Liver (tissue), 9 donors: ENCODE results near the gene TPPP3. TPM values are rescaled to one million over a fixed set of nuclear protein-coding genes. Genes with fewer than 3 reads are reported as not detected.

Experiments used
- DNase-seq: peaks from one replicate; pipeline ENCODE4 v3.0.0-alpha.2; 2017; ENCODE audit warnings: low spot score
- H3K27ac ChIP-seq, 2 donors: one replicate each; pipeline ENCODE4 v1.7.0; 2013; ENCODE audit warnings: inconsistent platforms in 2 of 2, low read length in 2 of 2, control low read depth in 1 of 2, low read depth in 1 of 2, mild to moderate bottlenecking in 1 of 2
- H3K27me3 ChIP-seq, 4 donors: one replicate each; pipeline versions ENCODE4 v1.6.1 to v1.7.0; 2013; ENCODE audit warnings: low read length in 3 of 4, inconsistent platforms in 1 of 4, mild to moderate bottlenecking in 1 of 4, moderate library complexity in 1 of 4; ENCODE audit not compliant: control insufficient read depth in 4 of 4, insufficient read depth in 4 of 4
- H3K36me3 ChIP-seq, 4 donors: one replicate each; pipeline versions ENCODE4 v1.6.1 to v1.7.0; 2013; ENCODE audit warnings: low read length in 3 of 4, mild to moderate bottlenecking in 3 of 4, low read depth in 1 of 4, moderate library complexity in 1 of 4; ENCODE audit not compliant: control insufficient read depth in 4 of 4, insufficient read depth in 3 of 4
- H3K4me1 ChIP-seq, 4 donors: one replicate each; pipeline versions ENCODE4 v1.6.1 to v1.7.0; 2013; ENCODE audit warnings: low read length in 3 of 4, mild to moderate bottlenecking in 3 of 4, moderate library complexity in 1 of 4; ENCODE audit not compliant: control insufficient read depth in 4 of 4, insufficient read depth in 4 of 4
- H3K4me3 ChIP-seq, 3 donors: one replicate each; pipeline versions ENCODE4 v1.6.1 to v1.7.0; 2013; ENCODE audit warnings: low read length in 3 of 3, control low read depth in 1 of 3, low read depth in 1 of 3, mild to moderate bottlenecking in 1 of 3
- H3K9ac ChIP-seq, 2 donors: one replicate each; pipeline ENCODE4 v1.7.0; 2013; ENCODE audit warnings: low read length in 2 of 2, mild to moderate bottlenecking in 2 of 2, moderate library complexity in 2 of 2, control low read depth in 1 of 2, low read depth in 1 of 2
- H3K9me3 ChIP-seq, 4 donors: one replicate each; pipeline versions ENCODE4 v1.6.1 to v1.7.0; 2013; ENCODE audit warnings: low read length in 3 of 4; ENCODE audit not compliant: control insufficient read depth in 4 of 4
- EGR1 ChIP-seq, 2 donors: IDR thresholded peaks; 2 replicates each; pipeline ENCODE4 v1.6.1; 2016 to 2018; ENCODE audit warnings: antibody characterized with exemption in 2 of 2, low read depth in 2 of 2
- FOXA1 ChIP-seq: IDR thresholded peaks from 2 replicates; pipeline ENCODE4 v1.6.1; 2016; ENCODE audit warnings: antibody characterized with exemption
- FOXA2 ChIP-seq: IDR thresholded peaks from 2 replicates; pipeline ENCODE4 v1.6.1; 2016; ENCODE audit warnings: antibody characterized with exemption
- GABPA ChIP-seq, 2 donors: IDR thresholded peaks in 1 of 2; conservative IDR thresholded peaks in 1 of 2; 2 replicates each; pipeline ENCODE4 v1.6.1; 2016; ENCODE audit warnings: antibody characterized with exemption in 2 of 2, mild to moderate bottlenecking in 1 of 2, moderate library complexity in 1 of 2
- HNF4G ChIP-seq: IDR thresholded peaks from 2 replicates; pipeline ENCODE4 v1.6.1; 2016; ENCODE audit warnings: antibody characterized with exemption
- JUND ChIP-seq, 2 donors: IDR thresholded peaks; 2 replicates each; pipeline ENCODE4 v1.6.1; 2016; ENCODE audit warnings: antibody characterized with exemption in 2 of 2
- NR2F2 ChIP-seq: IDR thresholded peaks from 2 replicates; pipeline ENCODE4 v1.6.1; 2016; ENCODE audit warnings: antibody characterized with exemption
- RAD21 ChIP-seq, 2 donors: IDR thresholded peaks; 2 replicates each; pipeline ENCODE4 v1.6.1; 2016; ENCODE audit warnings: antibody characterized with exemption in 2 of 2, mild to moderate bottlenecking in 2 of 2
- RXRA ChIP-seq, 2 donors: IDR thresholded peaks; 2 replicates each; pipeline ENCODE4 v1.6.1; 2017 to 2018; ENCODE audit warnings: antibody characterized with exemption in 2 of 2, mild to moderate bottlenecking in 1 of 2
- SP1 ChIP-seq: IDR thresholded peaks from 2 replicates; pipeline ENCODE4 v1.6.1; 2018; ENCODE audit warnings: antibody characterized with exemption, mild to moderate bottlenecking
- TAF1 ChIP-seq: conservative IDR thresholded peaks from 2 replicates; pipeline ENCODE4 v1.6.1; 2016; ENCODE audit warnings: antibody characterized with exemption, mild to moderate bottlenecking
- YY1 ChIP-seq: IDR thresholded peaks from 2 replicates; pipeline ENCODE4 v1.6.1; 2016; ENCODE audit warnings: antibody characterized with exemption, mild to moderate bottlenecking
- WGBS: extraction: QIAGEN DNeasy Blood & Tissue Kit; methylation state at CpG from one replicate; pipeline ENCODE4 v1.1.7; 2013; 5-methylcytosine and 5-hydroxymethylcytosine counted together
- polyA plus RNA-seq, 2 donors: library from polyadenylated mRNA; stranded (reverse) in 1 of 2; unstranded in 1 of 2; fragments of 200-250 nt in 1 of 2; fragments of >200 nt in 1 of 2; fragmentation: Nextera tagmentation in 1 of 2; extraction: Ambion mirVana in 1 of 2; gene quantifications; one replicate each; pipeline versions ENCODE4 v1.2.1 to v1.2.3, GENCODE V29; 2013 to 2015
- total RNA-seq, 2 donors: library from RNA; depleted of rRNA; stranded (reverse); fragments of >200 nt; gene quantifications; one replicate each; pipeline ENCODE4 v1.2.3, GENCODE V29; 2014
- TF ChIP-seq, protein P1 (sequence below): IDR thresholded peaks from 2 replicates; pipeline ENCODE4 v1.6.1; 2016; ENCODE audit warnings: antibody characterized with exemption, mild to moderate bottlenecking
- TF ChIP-seq, protein P2 (sequence below): IDR thresholded peaks from 2 replicates; pipeline ENCODE4 v1.6.1; 2016; ENCODE audit warnings: antibody characterized with exemption
- TF ChIP-seq, protein P3 (sequence below): fragments of 150-350 bp; IDR thresholded peaks from 2 replicates; pipeline ENCODE4 v1.5.1; 2017; ENCODE audit warnings: improper control_type of control experiment, low read depth, low read length; ENCODE audit not compliant: missing input control
- TF ChIP-seq, protein P4 (sequence below): IDR thresholded peaks from 2 replicates; pipeline ENCODE4 v1.6.1; 2016; ENCODE audit warnings: antibody characterized with exemption
- TF ChIP-seq, protein P5 (sequence below): IDR thresholded peaks from 2 replicates; pipeline ENCODE4 v1.6.1; 2016; ENCODE audit warnings: antibody characterized with exemption
- donor health status: healthy.
- donor health status: healthy.
- donor health status: healthy.
- donor health status: healthy.
- donor health status: healthy.

Gene TPPP3
- total and polyA plus RNA-seq, 4 donors, result 0.28 to 0.84 (median 0.55) TPM

DNA sequence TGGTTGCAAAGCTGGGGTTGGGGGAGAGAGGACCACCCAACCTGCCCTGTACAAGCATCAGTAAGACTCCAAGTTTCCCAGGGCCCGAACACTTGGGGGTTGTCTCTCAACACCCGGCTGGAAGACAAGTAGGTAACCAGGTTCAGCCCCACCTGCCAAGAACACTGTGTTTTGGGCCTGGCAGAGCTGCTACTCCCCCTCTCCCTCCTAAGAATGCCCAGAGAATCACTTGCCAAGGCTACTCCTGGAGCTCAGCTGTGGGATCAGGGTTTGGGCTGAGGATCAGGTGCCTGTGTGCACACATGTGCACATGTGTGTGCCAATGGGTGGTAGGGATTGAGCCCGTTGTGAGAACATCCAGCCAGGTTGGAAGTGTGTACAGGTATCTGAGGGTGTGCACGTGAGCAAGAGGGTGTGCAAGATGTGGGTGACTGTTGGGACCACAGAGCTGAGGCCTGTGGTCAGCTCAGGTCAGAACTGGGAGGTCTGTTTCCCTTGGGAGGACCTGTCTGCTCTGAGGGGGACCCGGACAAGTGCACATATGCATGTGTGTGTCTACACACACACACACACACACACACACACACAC lies 39.9 kb upstream of the TPPP3 start:
- Histone ChIP-seq H3K9me3 (no peaks in the 10 kb centered on the region), H3K27ac (no peak overlapping the region), H3K27me3 (no peaks in the 10 kb centered on the region), H3K4me3 (no peak overlapping the region), H3K4me1 (peaks cover 13 to 40% (median 36%) of the 10 kb centered on the region in 4 donors), H3K9ac (no peak overlapping the region), H3K36me3 (peaks cover 0 to 9% (median 4%) of the 10 kb centered on the region in 4 donors)
- TF ChIP-seq RXRA (IDR thresholded peaks at IDR 0.05) (no peak), FOXA2 (no peak), YY1 (no peak), TAF1 (no peak), RAD21 (IDR thresholded peaks at IDR 0.05) (no peak), JUND (IDR thresholded peaks at IDR 0.05) (no peak), SP1 (no peak), NR2F2 (no peak)
- TF ChIP-seq, protein P1, sequence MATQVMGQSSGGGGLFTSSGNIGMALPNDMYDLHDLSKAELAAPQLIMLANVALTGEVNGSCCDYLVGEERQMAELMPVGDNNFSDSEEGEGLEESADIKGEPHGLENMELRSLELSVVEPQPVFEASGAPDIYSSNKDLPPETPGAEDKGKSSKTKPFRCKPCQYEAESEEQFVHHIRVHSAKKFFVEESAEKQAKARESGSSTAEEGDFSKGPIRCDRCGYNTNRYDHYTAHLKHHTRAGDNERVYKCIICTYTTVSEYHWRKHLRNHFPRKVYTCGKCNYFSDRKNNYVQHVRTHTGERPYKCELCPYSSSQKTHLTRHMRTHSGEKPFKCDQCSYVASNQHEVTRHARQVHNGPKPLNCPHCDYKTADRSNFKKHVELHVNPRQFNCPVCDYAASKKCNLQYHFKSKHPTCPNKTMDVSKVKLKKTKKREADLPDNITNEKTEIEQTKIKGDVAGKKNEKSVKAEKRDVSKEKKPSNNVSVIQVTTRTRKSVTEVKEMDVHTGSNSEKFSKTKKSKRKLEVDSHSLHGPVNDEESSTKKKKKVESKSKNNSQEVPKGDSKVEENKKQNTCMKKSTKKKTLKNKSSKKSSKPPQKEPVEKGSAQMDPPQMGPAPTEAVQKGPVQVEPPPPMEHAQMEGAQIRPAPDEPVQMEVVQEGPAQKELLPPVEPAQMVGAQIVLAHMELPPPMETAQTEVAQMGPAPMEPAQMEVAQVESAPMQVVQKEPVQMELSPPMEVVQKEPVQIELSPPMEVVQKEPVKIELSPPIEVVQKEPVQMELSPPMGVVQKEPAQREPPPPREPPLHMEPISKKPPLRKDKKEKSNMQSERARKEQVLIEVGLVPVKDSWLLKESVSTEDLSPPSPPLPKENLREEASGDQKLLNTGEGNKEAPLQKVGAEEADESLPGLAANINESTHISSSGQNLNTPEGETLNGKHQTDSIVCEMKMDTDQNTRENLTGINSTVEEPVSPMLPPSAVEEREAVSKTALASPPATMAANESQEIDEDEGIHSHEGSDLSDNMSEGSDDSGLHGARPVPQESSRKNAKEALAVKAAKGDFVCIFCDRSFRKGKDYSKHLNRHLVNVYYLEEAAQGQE, result no peak
- TF ChIP-seq, protein P2, sequence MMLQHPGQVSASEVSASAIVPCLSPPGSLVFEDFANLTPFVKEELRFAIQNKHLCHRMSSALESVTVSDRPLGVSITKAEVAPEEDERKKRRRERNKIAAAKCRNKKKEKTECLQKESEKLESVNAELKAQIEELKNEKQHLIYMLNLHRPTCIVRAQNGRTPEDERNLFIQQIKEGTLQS, result no peak
- no peak for DNase-seq
- 92% methylated on average over 5 of the region's 5 CpGs for WGBS

DNA sequence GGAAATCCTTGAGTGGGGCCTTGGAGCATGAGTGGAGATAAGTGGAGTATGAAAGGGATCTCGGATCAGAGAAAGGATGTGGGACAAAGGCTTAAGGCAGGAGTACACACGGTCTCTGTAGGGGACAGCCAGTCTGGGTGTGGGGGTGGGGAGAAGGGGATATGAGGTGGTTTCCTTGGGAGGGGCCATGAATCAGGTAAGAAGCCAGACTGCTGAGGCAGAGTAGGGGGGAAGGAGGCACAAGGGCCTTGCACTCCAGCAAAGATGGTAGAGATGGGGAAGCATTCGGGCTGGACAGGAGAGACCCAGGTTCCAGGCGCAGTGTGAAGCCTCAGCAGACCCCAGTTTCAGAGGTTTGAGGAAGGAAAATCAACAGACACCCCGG lies 39.2 kb upstream of the TPPP3 start:
- Histone ChIP-seq H3K9me3 (no peaks in the 10 kb centered on the region), H3K36me3 (peaks cover 0 to 6% (median under 1%) of the 10 kb centered on the region in 4 donors), H3K9ac (no peak overlapping the region), H3K4me1 (peaks cover 13 to 42% (median 38%) of the 10 kb centered on the region in 4 donors), H3K27ac (no peak overlapping the region), H3K4me3 (no peak overlapping the region), H3K27me3 (no peaks in the 10 kb centered on the region)
- no peak for DNase-seq
- WGBS, result 83% methylated on average over 5 of the region's 5 CpGs
- TF ChIP-seq, protein P3, sequence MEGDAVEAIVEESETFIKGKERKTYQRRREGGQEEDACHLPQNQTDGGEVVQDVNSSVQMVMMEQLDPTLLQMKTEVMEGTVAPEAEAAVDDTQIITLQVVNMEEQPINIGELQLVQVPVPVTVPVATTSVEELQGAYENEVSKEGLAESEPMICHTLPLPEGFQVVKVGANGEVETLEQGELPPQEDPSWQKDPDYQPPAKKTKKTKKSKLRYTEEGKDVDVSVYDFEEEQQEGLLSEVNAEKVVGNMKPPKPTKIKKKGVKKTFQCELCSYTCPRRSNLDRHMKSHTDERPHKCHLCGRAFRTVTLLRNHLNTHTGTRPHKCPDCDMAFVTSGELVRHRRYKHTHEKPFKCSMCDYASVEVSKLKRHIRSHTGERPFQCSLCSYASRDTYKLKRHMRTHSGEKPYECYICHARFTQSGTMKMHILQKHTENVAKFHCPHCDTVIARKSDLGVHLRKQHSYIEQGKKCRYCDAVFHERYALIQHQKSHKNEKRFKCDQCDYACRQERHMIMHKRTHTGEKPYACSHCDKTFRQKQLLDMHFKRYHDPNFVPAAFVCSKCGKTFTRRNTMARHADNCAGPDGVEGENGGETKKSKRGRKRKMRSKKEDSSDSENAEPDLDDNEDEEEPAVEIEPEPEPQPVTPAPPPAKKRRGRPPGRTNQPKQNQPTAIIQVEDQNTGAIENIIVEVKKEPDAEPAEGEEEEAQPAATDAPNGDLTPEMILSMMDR, result no peak
- TF ChIP-seq FOXA2 (no peak), RXRA (IDR thresholded peaks at IDR 0.05) (no peak), GABPA (IDR thresholded peaks at IDR 0.05 in 1 of 2, conservative IDR thresholded peaks at IDR 0.05 in 1 of 2) (no peak), YY1 (no peak), RAD21 (IDR thresholded peaks at IDR 0.05) (no peak), FOXA1 (no peak), HNF4G (no peak), JUND (IDR thresholded peaks at IDR 0.05) (no peak), EGR1 (IDR thresholded peaks at IDR 0.05; ENCODE audit: low read depth in 2 of 2) (no peak), SP1 (no peak), NR2F2 (no peak)
- TF ChIP-seq, protein P4, sequence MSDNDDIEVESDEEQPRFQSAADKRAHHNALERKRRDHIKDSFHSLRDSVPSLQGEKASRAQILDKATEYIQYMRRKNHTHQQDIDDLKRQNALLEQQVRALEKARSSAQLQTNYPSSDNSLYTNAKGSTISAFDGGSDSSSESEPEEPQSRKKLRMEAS, result no peak
- TF ChIP-seq, protein P5, sequence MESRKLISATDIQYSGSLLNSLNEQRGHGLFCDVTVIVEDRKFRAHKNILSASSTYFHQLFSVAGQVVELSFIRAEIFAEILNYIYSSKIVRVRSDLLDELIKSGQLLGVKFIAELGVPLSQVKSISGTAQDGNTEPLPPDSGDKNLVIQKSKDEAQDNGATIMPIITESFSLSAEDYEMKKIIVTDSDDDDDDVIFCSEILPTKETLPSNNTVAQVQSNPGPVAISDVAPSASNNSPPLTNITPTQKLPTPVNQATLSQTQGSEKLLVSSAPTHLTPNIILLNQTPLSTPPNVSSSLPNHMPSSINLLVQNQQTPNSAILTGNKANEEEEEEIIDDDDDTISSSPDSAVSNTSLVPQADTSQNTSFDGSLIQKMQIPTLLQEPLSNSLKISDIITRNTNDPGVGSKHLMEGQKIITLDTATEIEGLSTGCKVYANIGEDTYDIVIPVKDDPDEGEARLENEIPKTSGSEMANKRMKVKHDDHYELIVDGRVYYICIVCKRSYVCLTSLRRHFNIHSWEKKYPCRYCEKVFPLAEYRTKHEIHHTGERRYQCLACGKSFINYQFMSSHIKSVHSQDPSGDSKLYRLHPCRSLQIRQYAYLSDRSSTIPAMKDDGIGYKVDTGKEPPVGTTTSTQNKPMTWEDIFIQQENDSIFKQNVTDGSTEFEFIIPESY, result no peak
- TF ChIP-seq, protein P1, result no peak
